Measurements from ENCODE around the gene NR2F2. TPM values are rescaled to one million over a fixed set of nuclear protein-coding genes. Genes with fewer than 3 reads are reported as not detected.

The NR2F2 gene
- total and polyA plus RNA-seq, 2 of the 13 experiments (the other 11 are each of a cell fraction or from before 2014, with no cell fraction given): 3.5 to 4.7 TPM

- peak overlapping the region; percentile 85 for H3K4me2 ChIP-seq (ENCODE audit: low read depth, low read length)
- H3K9ac ChIP-seq (ENCODE audit: insufficient read depth, low read depth, low read length): peak overlapping the region; percentile 94
- 2% methylated on average over 18 of the region's 77 CpGs for WGBS (ENCODE audit: low lambda C conversion rate)
- H3K27me3 ChIP-seq (ENCODE audit: control insufficient read depth in 1 of 2, insufficient read depth in 2 of 2, low read length in 2 of 2): no peaks in the 10 kb centered on the region; a peak in 1 of 5 replicates
- ATAC-seq: no peak
- peak overlapping the region; percentile 68 to 94 (median 82) for H3K4me3 ChIP-seq (replicated peaks in 1 of 3; ENCODE audit: insufficient read depth in 1 of 3, low read depth in 2 of 3, low read length in 3 of 3)
- ChIA-PET CTCF (ENCODE audit: low intra/inter-chr PET ratio, low total read pairs) (no interaction called here), POLR2A (interaction anchor here (1.0 to 2.8 kb wide), 9 partner anchors 8 to 1487 kb away, joined by 4 to 23 read pairs (median 7); no protein-coding TSS in a partner anchor)
- peaks cover 35% of the 10 kb centered on the region for H3K4me1 ChIP-seq (ENCODE audit: insufficient read depth, low read length)
- DNase-seq (ENCODE audit: low spot score): no peak
- no peaks in the 10 kb centered on the region for H3K9me3 ChIP-seq (ENCODE audit: low read length)
- no peak overlapping the region for H2AFZ ChIP-seq (ENCODE audit: low read length)
- H3K79me2 ChIP-seq (ENCODE audit: insufficient read depth, low read length): peaks cover 54% of the 10 kb centered on the region
- intact Hi-C loops (cut with micrococcal nuclease; ENCODE audit: unreplicated experiment) (loop anchor here (5.0 kb wide), 2 partner anchors 569 to 1489 kb away; no protein-coding TSS in a partner anchor), in situ Hi-C loops (cut with HindIII; ENCODE audit: extremely low pct_ligation_motif_present, low pct_unique_long_range_greater_than_20kb) (loop anchor here (10.0 to 25.0 kb wide), 5 partner anchors 157 to 1069 kb away; no protein-coding TSS in a partner anchor)
- H3K36me3 ChIP-seq (replicated peaks in 1 of 2; ENCODE audit: control insufficient read depth in 1 of 2, insufficient read depth in 2 of 2, low read length in 2 of 2): peaks cover 5 to 12% of the 10 kb centered on the region in 2 experiments; a peak in 2 of 5 replicates
- TSS peak; percentile 52 for BruUV-seq (replicated peaks)
- no peak for FAIRE-seq
- H4K20me1 ChIP-seq (ENCODE audit: insufficient read depth, low read length): peaks cover 28% of the 10 kb centered on the region
- H3K27ac ChIP-seq (ENCODE audit: extremely low read length, insufficient read depth, low read length): peak overlapping the region; percentile 99
- TF ChIP-seq ASH2L (IDR thresholded peaks at IDR 0.05; ENCODE audit: insufficient read length, low read depth, low read length): peak; percentile 33
- peak; percentile 75; the same call in 1 of the 2 replicates for TF ChIP-seq ZNF263 (CRISPR knock-in tag; IDR thresholded peaks at IDR 0.05)
- 0 out of 2 replicates have a peak, but pooled peaks have one; percentile 4 for TF ChIP-seq KDM5A (IDR thresholded peaks at IDR 0.05; ENCODE audit: borderline replicate concordance, low read length)
- no peak for TF ChIP-seq ZNF550 (CRISPR knock-in tag; IDR thresholded peaks at IDR 0.05; ENCODE audit: borderline replicate concordance)
- TF ChIP-seq UBTF (CRISPR knock-in tag; IDR thresholded peaks at IDR 0.05): peak; percentile 46
- peak; percentile 11; the same call in 1 of the 2 replicates for TF ChIP-seq SALL1 (CRISPR knock-in tag; IDR thresholded peaks at IDR 0.05)
Measured at GRCh38 chr15:96331144-96331944, 844 bp downstream of the NR2F2 start.
